Neutrophil (primary cell): ENCODE data around the gene GK.

Experiments
- H3K27ac ChIP-seq: fragments of 200-600 bp; sonication (generic); 2 replicates; pipeline ENCODE4 v1.5.1; 2016; ENCODE audit warnings: mild to moderate bottlenecking, moderate library complexity
- H3K27me3 ChIP-seq: fragments of 200-600 bp; sonication (generic); 2 replicates; pipeline ENCODE4 v1.6.0; 2016; ENCODE audit warnings: mild to moderate bottlenecking
- H3K36me3 ChIP-seq: fragments of 200-600 bp; sonication (generic); 2 replicates; pipeline ENCODE4 v1.5.1; 2017
- H3K4me1 ChIP-seq, 2 experiments: fragments of 200-600 bp in 1 of 2; sonication (generic) in 1 of 2; 1 replicate in 1 of 2; 2 replicates in 1 of 2; pipeline versions ENCODE4 v1.5.1 to v1.6.1; 2013 to 2016; ENCODE audit warnings: low read depth in 1 of 2, low read length in 1 of 2, mild to moderate bottlenecking in 1 of 2, moderate library complexity in 1 of 2; ENCODE audit not compliant: control insufficient read depth in 1 of 2, insufficient read depth in 1 of 2
- H3K4me3 ChIP-seq, 2 experiments: fragments of 200-600 bp in 1 of 2; sonication (generic) in 1 of 2; 1 replicate in 1 of 2; 2 replicates in 1 of 2; pipeline ENCODE4 v1.5.1; 2013 to 2016; ENCODE audit warnings: low read depth in 1 of 2, low read length in 1 of 2, mild to moderate bottlenecking in 1 of 2, moderate library complexity in 1 of 2
- H3K9me3 ChIP-seq: fragments of 200-600 bp; sonication (generic); 2 replicates; pipeline ENCODE4 v1.5.1; 2016
- CTCF ChIP-seq: fragments of 200-600 bp; sonication (generic); IDR thresholded peaks from 2 replicates; pipeline ENCODE4 v1.5.1; 2016; ENCODE audit warnings: antibody characterized with exemption

The GK gene

GRCh38 chrX:30674799-30675198 is 21.6 kb downstream of the GK start:
- Histone ChIP-seq H3K4me1 (no peaks in the 10 kb centered on the region), H3K27ac (no peak overlapping the region), H3K4me3 (no peak overlapping the region), H3K27me3 (no peaks in the 10 kb centered on the region), H3K36me3 (peaks cover 38% of the 10 kb centered on the region), H3K9me3 (no peaks in the 10 kb centered on the region)
- TF ChIP-seq CTCF, result no peak

- no peak overlapping the region for H3K4me3 ChIP-seq
- H3K36me3 ChIP-seq, result peaks cover 27% of the 10 kb centered on the region
- H3K9me3 ChIP-seq, result no peaks in the 10 kb centered on the region
- no peaks in the 10 kb centered on the region for H3K27me3 ChIP-seq
- TF ChIP-seq CTCF, result no peak
- no peak overlapping the region for H3K27ac ChIP-seq
- no peaks in the 10 kb centered on the region for H3K4me1 ChIP-seq
Observed at GRCh38 chrX:30679369-30679768, 26.1 kb downstream of the GK start.

GRCh38 chrX:30680618-30681017 is 27.4 kb downstream of the GK start:
- no peak for TF ChIP-seq CTCF
- H3K36me3 ChIP-seq, result peaks cover 27% of the 10 kb centered on the region
- no peak overlapping the region for H3K4me3 ChIP-seq

GRCh38 chrX:30688641-30689040 is 35.4 kb downstream of the GK start:
- H3K36me3 ChIP-seq, result peaks cover 22% of the 10 kb centered on the region
- no peak for TF ChIP-seq CTCF
- no peaks in the 10 kb centered on the region for H3K4me1 ChIP-seq
- H3K27ac ChIP-seq, result no peak overlapping the region
- no peak overlapping the region for H3K4me3 ChIP-seq
- no peaks in the 10 kb centered on the region for H3K9me3 ChIP-seq
- H3K27me3 ChIP-seq, result no peaks in the 10 kb centered on the region

More at GRCh38 chrX:30680618-30681017, 27.4 kb downstream of the GK start:
- no peaks in the 10 kb centered on the region for H3K4me1 ChIP-seq
- H3K27ac ChIP-seq, result no peak overlapping the region
- no peaks in the 10 kb centered on the region for H3K9me3 ChIP-seq
- H3K27me3 ChIP-seq, result no peaks in the 10 kb centered on the region

- Histone ChIP-seq H3K27me3 (no peaks in the 10 kb centered on the region), H3K9me3 (no peaks in the 10 kb centered on the region), H3K36me3 (peaks cover 26% of the 10 kb centered on the region), H3K27ac (no peak overlapping the region), H3K4me3 (no peak overlapping the region), H3K4me1 (no peaks in the 10 kb centered on the region)
- no peak for TF ChIP-seq CTCF
Observed at GRCh38 chrX:30689116-30689515, 35.9 kb downstream of the GK start.

GRCh38 chrX:30690330-30690729 is 37.1 kb downstream of the GK start:
- no peak overlapping the region for H3K4me3 ChIP-seq
- peaks cover 38% of the 10 kb centered on the region for H3K36me3 ChIP-seq
- H3K4me1 ChIP-seq, result no peaks in the 10 kb centered on the region
- no peak overlapping the region for H3K27ac ChIP-seq
- H3K27me3 ChIP-seq, result no peaks in the 10 kb centered on the region
- H3K9me3 ChIP-seq, result no peaks in the 10 kb centered on the region
- TF ChIP-seq CTCF, result no peak
